ENCODE data around the gene CEMP1. TPM values are rescaled to one million over a fixed set of nuclear protein-coding genes. Genes with fewer than 3 reads are reported as not detected.

Gene CEMP1
- total and polyA plus RNA-seq, 4 experiments from 2014 or later: 1.7 to 5.0 (median 2.4) TPM

Small RNAs within 50 kb of the gene (microRNA-seq; reads per million reads assigned to microRNA genes)
- gene MIR3178 (ENCODE audit: borderline microRNAs expressed, borderline number of aligned reads, borderline replicate concordance): not detected

Other genes with a start within 250 kb of the CEMP1 start
- gene ABCA3, start 190.7 kb downstream of the CEMP1 start, total RNA-seq: 10 to 100 TPM in 1 of 2 experiments, 1 to 10 TPM in 1; 8.5 to 12.7 TPM
- 1 to 10 TPM; 1.7 to 4.5 TPM for gene ABCA3, start 190.7 kb downstream of the CEMP1 start, polyA plus RNA-seq
- gene CCNF, start 102.0 kb downstream of the CEMP1 start, total RNA-seq: 1 to 10 TPM; 4.7 TPM
- gene CCNF, start 102.0 kb downstream of the CEMP1 start, polyA plus RNA-seq: 1 to 10 TPM; 1.6 to 3.3 TPM
- gene TEDC2, start 71.3 kb downstream of the CEMP1 start, total RNA-seq: under 1 TPM; 0.44 to 0.55 TPM
- gene TEDC2, start 71.3 kb downstream of the CEMP1 start, polyA plus RNA-seq: under 1 TPM in 1 of 2 donors, not detected in 1; 0.44 TPM
- gene NTN3, start 60.1 kb downstream of the CEMP1 start, total RNA-seq: not detected
- not detected for gene NTN3, start 60.1 kb downstream of the CEMP1 start, polyA plus RNA-seq
- gene TBC1D24, start 56.3 kb downstream of the CEMP1 start, total RNA-seq: 10 to 100 TPM in 1 of 2 experiments, 1 to 10 TPM in 1; 9.6 to 13.7 TPM
- gene TBC1D24, start 56.3 kb downstream of the CEMP1 start, polyA plus RNA-seq: 1 to 10 TPM; 1.3 to 1.8 TPM
- gene ATP6V0C, start 17.5 kb downstream of the CEMP1 start, total RNA-seq: 100 to 1,000 TPM; 125 to 129 TPM
- gene ATP6V0C, start 17.5 kb downstream of the CEMP1 start, polyA plus RNA-seq: 10 to 100 TPM; 57.5 to 81.6 TPM
- gene AMDHD2, start 11.0 kb downstream of the CEMP1 start, total RNA-seq: 100 to 1,000 TPM; 114 to 121 TPM
- gene AMDHD2, start 11.0 kb downstream of the CEMP1 start, polyA plus RNA-seq: 10 to 100 TPM; 17.0 to 22.3 TPM
- 10 to 100 TPM; 61.2 to 71.3 TPM for gene PDPK1, start 6.6 kb upstream of the CEMP1 start, total RNA-seq
- 10 to 100 TPM; 26.4 to 42.1 TPM for gene PDPK1, start 6.6 kb upstream of the CEMP1 start, polyA plus RNA-seq
- gene KCTD5, start 151.1 kb upstream of the CEMP1 start, total RNA-seq: 10 to 100 TPM; 26.7 to 27.1 TPM
- gene KCTD5, start 151.1 kb upstream of the CEMP1 start, polyA plus RNA-seq: 10 to 100 TPM; 19.6 to 22.5 TPM
- gene PRSS27, start 188.8 kb upstream of the CEMP1 start, total RNA-seq: under 1 TPM; 0.61 to 0.96 TPM
- not detected for gene PRSS27, start 188.8 kb upstream of the CEMP1 start, polyA plus RNA-seq
- gene SRRM2, start 221.2 kb upstream of the CEMP1 start, total RNA-seq: 1,000 to 10,000 TPM; 1,118 to 1,137 TPM
- gene SRRM2, start 221.2 kb upstream of the CEMP1 start, polyA plus RNA-seq: 100 to 1,000 TPM in 1 of 2 donors, 10 to 100 TPM in 1; 11.8 to 132 TPM
- gene ELOB, start 245.9 kb upstream of the CEMP1 start, total RNA-seq: 10 to 100 TPM; 83.0 to 86.8 TPM
- 100 to 1,000 TPM; 268 to 270 TPM for gene ELOB, start 245.9 kb upstream of the CEMP1 start, polyA plus RNA-seq

Measured in CD4-positive, alpha-beta memory T cell (primary cell).